ENCODE results near the gene WWOX.

DNA sequence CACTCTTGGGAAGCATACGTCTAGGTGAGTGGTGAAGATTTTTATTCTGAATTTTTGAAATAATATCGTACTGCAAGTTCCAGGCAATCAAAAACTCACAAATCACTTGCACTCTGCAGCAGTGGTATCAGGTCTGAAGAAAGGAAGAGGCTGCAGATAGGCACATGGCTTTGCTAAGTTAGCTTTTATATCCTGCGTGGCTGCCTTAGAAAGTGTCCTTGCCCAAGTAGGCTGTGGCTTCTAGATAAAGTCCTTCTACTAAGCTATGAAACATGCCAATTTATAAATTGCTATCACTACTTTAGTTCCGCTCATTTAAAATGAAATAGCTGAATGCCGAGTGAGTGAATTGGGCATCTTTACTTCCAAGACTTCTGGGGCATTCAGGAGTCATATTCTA, 17.9 kb downstream of the WWOX start:
- TF ChIP-seq, protein P1, sequence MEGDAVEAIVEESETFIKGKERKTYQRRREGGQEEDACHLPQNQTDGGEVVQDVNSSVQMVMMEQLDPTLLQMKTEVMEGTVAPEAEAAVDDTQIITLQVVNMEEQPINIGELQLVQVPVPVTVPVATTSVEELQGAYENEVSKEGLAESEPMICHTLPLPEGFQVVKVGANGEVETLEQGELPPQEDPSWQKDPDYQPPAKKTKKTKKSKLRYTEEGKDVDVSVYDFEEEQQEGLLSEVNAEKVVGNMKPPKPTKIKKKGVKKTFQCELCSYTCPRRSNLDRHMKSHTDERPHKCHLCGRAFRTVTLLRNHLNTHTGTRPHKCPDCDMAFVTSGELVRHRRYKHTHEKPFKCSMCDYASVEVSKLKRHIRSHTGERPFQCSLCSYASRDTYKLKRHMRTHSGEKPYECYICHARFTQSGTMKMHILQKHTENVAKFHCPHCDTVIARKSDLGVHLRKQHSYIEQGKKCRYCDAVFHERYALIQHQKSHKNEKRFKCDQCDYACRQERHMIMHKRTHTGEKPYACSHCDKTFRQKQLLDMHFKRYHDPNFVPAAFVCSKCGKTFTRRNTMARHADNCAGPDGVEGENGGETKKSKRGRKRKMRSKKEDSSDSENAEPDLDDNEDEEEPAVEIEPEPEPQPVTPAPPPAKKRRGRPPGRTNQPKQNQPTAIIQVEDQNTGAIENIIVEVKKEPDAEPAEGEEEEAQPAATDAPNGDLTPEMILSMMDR (IDR thresholded peaks at IDR 0.05): no peak
- no peak for TF ChIP-seq POLR2A (IDR thresholded peaks at IDR 0.05)

All from right lobe of liver (tissue), 4 donors.